Prostate gland (tissue), 2 donors: ENCODE measurements around the gene TRIM14. TPM values are rescaled to one million over a fixed set of nuclear protein-coding genes. Genes with fewer than 3 reads are reported as not detected.

Experiments
- DNase-seq: peaks from one replicate; pipeline ENCODE4 v3.0.0-alpha.2; 2019; ENCODE audit warnings: low spot score
- H3K27ac ChIP-seq, 2 donors: fragments of 200-600 bp; sonication (generic); 2 replicates each; pipeline ENCODE4 v1.5.1; 2017 to 2019
- H3K27me3 ChIP-seq: fragments of 200-600 bp; sonication (generic); replicated peaks from 2 replicates; pipeline ENCODE4 v1.5.1; 2019; ENCODE audit not compliant: insufficient read depth
- H3K36me3 ChIP-seq, 2 donors: fragments of 200-600 bp; sonication (generic); 1 replicate in 1 of 2; 2 replicates in 1 of 2; pipeline versions ENCODE4 v1.5.1 to v1.8.1; 2017 to 2019
- H3K4me1 ChIP-seq: fragments of 200-600 bp; sonication (generic); replicated peaks from 2 replicates; pipeline ENCODE4 v1.5.1; 2019
- H3K4me3 ChIP-seq, 2 donors: fragments of 200-600 bp; sonication (generic); 2 replicates each; pipeline ENCODE4 v1.5.1; 2017 to 2019
- H3K9me3 ChIP-seq: fragments of 200-600 bp; sonication (generic); 2 replicates; pipeline ENCODE4 v1.5.1; 2017
- POLR2A ChIP-seq: fragments of 450-650 bp; IDR thresholded peaks from one replicate; pipeline ENCODE4 v1.6.1; 2016; ENCODE audit warnings: antibody characterized with exemption, mild to moderate bottlenecking
- POLR2AphosphoS5 ChIP-seq: sonication (generic); formaldehyde crosslinking; IDR thresholded peaks from one replicate; pipeline ENCODE4 v1.6.1; 2017; ENCODE audit warnings: antibody characterized with exemption
- WGBS: methylation state at CpG from one replicate; pipeline ENCODE4 v1.1.5; 2018; 5-methylcytosine and 5-hydroxymethylcytosine counted together
- intact Hi-C: fragments of 100-400 bp; cut with DNase I; formaldehyde crosslinking; loops from one replicate; pipeline ENCODE4 v1.14.2; 2022
- total RNA-seq, 2 donors: library from RNA; depleted of rRNA; stranded (reverse); fragments of >200 nt; gene quantifications; one replicate each; pipeline ENCODE4 v1.1.0, GENCODE V29; 2016
- TF ChIP-seq, protein P1 (sequence below), 4 experiments: fragments of 200-600 bp in 2 of 4; fragments of 450-650 bp in 2 of 4; sonication (generic) in 2 of 4; IDR thresholded peaks; 1 replicate in 3 of 4; 2 replicates in 1 of 4; pipeline ENCODE4 v1.5.1; 2016 to 2019; ENCODE audit warnings: antibody characterized with exemption in 4 of 4, mild to moderate bottlenecking in 2 of 4, moderate library complexity in 2 of 4

The TRIM14 gene
- total RNA-seq, 2 donors from 2014 or later = 23.4 to 24.3 TPM

DNA sequence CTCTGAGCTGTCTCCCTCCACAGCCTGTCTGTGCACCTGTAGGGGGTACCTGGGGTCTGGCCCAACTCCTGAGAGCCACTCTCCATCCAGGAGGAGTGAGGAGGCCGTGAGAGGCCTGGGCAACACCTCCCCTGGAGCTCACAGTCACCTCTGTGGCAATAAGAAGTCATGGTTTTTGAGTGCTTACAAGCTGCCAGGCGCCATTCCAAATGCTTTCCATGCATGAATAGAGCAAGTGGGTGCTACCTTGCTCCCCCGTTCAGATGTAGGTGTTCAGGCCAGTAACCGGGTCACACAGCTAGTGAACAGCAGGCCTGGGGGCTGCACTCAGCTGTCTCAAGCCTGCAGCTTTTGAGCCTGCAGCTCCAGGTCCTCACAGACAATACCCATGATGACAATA, 42.8 kb upstream of the TRIM14 start:
- DNase-seq = no peak
- Histone ChIP-seq H3K4me1 (peaks cover 11% of the 10 kb centered on the region), H3K4me3 (no peak overlapping the region), H3K9me3 (no peaks in the 10 kb centered on the region), H3K36me3 (no peaks in the 10 kb centered on the region), H3K27me3 (no peaks in the 10 kb centered on the region), H3K27ac (no peak overlapping the region)
- no peak for TF ChIP-seq POLR2AphosphoS5
- 66% methylated on average over 4 of the region's 4 CpGs for WGBS
- intact Hi-C loops = no loop called here

DNA sequence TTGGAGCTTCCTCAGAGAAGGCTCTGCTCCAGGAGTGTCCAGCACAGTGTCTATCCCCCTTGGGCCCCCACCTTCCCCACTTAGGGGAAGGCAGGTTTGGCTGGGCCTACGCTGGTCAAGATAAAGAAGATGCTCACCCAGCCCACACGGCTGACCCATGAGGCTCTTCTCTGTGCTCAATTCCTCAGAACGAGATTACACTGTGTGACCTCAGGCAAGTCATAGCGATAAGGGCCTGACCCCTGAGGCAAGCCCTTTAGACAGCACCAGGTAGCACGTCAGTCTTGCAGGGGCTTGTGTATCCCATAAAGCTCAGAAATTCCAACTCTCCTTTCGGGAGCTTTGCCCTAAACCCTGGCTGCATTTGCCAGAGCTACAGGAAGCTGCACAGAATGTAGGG, 40.8 kb upstream of the TRIM14 start:
- no peak for DNase-seq
- TF ChIP-seq, protein P1, sequence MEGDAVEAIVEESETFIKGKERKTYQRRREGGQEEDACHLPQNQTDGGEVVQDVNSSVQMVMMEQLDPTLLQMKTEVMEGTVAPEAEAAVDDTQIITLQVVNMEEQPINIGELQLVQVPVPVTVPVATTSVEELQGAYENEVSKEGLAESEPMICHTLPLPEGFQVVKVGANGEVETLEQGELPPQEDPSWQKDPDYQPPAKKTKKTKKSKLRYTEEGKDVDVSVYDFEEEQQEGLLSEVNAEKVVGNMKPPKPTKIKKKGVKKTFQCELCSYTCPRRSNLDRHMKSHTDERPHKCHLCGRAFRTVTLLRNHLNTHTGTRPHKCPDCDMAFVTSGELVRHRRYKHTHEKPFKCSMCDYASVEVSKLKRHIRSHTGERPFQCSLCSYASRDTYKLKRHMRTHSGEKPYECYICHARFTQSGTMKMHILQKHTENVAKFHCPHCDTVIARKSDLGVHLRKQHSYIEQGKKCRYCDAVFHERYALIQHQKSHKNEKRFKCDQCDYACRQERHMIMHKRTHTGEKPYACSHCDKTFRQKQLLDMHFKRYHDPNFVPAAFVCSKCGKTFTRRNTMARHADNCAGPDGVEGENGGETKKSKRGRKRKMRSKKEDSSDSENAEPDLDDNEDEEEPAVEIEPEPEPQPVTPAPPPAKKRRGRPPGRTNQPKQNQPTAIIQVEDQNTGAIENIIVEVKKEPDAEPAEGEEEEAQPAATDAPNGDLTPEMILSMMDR (IDR thresholded peaks at IDR 0.05) = no peak
- TF ChIP-seq POLR2AphosphoS5 = no peak
- no peak for TF ChIP-seq POLR2A
- intact Hi-C loops = no loop called here
- Histone ChIP-seq H3K4me1 (peaks cover 11% of the 10 kb centered on the region), H3K36me3 (no peaks in the 10 kb centered on the region), H3K9me3 (no peaks in the 10 kb centered on the region), H3K27me3 (no peaks in the 10 kb centered on the region), H3K27ac (peak overlapping the region; percentile 72 to 73), H3K4me3 (no peak overlapping the region)
- WGBS = 76% methylated on average over 6 of the region's 6 CpGs

DNA sequence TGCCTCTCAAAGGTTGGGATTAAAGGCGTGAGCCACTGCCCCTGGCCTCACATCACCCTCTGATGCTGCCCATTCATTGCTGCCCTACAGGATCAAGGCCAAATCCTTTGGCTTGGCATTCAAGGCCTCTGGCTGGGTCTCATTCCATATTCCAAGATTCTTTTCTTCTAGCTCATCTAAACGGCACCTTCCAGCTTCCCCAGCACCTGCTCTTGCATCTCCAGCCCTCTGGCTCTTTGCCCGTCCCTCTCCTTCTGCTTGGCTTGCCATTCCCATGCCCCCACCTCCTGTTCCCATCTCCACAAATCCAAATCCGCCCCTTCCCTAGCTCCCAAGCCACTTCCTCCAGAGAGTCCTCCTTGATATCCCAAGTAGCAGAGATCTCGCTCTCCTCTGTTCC, 40.3 kb upstream of the TRIM14 start:
- no peak for TF ChIP-seq POLR2A
- no peak for TF ChIP-seq POLR2AphosphoS5
- TF ChIP-seq, protein P1 (IDR thresholded peaks at IDR 0.05) = no peak
- Histone ChIP-seq H3K4me3 (no peak overlapping the region), H3K27me3 (no peaks in the 10 kb centered on the region), H3K9me3 (no peaks in the 10 kb centered on the region), H3K27ac (peak overlapping the region; percentile 72 to 73), H3K36me3 (no peaks in the 10 kb centered on the region), H3K4me1 (peaks cover 11% of the 10 kb centered on the region)
- intact Hi-C loops = no loop called here
- DNase-seq = no peak
- WGBS = 81% methylated on average over 5 of the region's 5 CpGs

DNA sequence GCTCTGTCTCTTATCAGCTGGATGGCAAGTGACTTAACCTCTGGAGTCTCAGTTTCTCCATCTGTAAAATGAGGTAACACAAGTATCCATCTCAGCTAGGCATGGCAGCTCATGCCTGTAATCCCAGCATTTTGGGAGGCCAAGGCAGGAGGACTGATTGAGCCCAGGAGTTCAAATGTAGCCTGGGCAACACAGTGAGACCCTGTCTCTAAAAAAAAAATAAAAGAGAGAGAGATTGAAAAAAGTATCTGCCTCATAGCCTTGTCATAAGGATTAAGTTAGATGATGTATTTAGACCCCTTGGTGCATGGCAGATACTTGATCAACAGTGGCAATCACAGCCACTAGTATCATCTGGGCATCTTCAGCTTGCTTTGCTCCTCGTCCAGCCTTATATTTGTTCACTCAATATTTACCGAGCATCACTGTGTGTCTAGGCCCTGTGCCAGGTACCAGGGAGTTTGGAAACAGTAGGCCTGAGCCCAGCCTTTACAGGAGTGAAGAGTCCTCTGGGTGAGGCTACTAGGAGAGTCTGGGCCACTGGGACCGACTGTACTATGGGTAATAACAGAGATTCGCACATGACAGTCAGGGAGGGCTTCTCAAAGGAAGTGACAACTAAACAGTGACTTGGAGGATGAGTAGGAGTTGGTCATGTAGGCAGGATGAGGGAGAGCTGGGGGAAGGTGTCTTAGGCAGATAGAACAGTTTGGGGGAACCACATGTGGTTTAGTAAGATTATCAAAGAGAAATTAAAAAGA, 39.2 kb upstream of the TRIM14 start:
- Histone ChIP-seq H3K36me3 (no peaks in the 10 kb centered on the region), H3K4me3 (no peak overlapping the region), H3K27ac (peak overlapping the region; percentile 72 to 73), H3K4me1 (peaks cover 10% of the 10 kb centered on the region), H3K27me3 (no peaks in the 10 kb centered on the region), H3K9me3 (no peaks in the 10 kb centered on the region)
- peak; percentile 96 for DNase-seq
- WGBS = 46% methylated on average over 4 of the region's 4 CpGs
- intact Hi-C loops = no loop called here
- TF ChIP-seq, protein P1 (IDR thresholded peaks at IDR 0.05) = no peak
- no peak for TF ChIP-seq POLR2A
- TF ChIP-seq POLR2AphosphoS5 = peak; percentile 93

DNA sequence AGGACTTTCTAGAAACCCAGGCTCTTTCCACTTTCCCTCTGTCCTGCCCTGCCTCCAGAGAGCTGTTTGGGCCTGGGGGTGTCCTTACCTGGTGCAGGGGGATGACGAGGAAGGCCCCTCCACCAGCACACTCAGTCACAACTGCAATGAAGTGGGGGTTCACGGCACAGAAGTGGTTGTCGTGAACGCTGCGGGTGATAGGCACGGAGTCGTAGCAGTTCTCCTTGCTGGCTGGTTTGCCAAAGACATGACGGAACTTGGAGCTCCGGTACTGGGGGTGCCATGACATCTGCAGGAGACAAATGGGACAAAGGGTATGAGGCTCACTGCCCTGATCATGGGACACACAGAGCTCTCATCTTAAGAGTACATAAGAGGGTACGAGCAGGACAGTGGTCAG, 38.4 kb upstream of the TRIM14 start:
- Histone ChIP-seq H3K9me3 (no peaks in the 10 kb centered on the region), H3K36me3 (no peaks in the 10 kb centered on the region), H3K27me3 (no peaks in the 10 kb centered on the region), H3K4me3 (no peak overlapping the region), H3K27ac (peak overlapping the region; percentile 48 to 73), H3K4me1 (peaks cover 6% of the 10 kb centered on the region)
- TF ChIP-seq, protein P1 (IDR thresholded peaks at IDR 0.05) = no peak
- TF ChIP-seq POLR2AphosphoS5 = no peak
- TF ChIP-seq POLR2A = no peak
- no peak for DNase-seq
- WGBS = 93% methylated on average over 10 of the region's 10 CpGs
- intact Hi-C loops = no loop called here
